ENCODE data around the gene CLCNKA. TPM values are rescaled to one million over a fixed set of nuclear protein-coding genes. Genes with fewer than 3 reads are reported as not detected.

The CLCNKA gene
- total RNA-seq, 1 donor from 2014 or later = 1.6 TPM

- TF ChIP-seq, protein P1, sequence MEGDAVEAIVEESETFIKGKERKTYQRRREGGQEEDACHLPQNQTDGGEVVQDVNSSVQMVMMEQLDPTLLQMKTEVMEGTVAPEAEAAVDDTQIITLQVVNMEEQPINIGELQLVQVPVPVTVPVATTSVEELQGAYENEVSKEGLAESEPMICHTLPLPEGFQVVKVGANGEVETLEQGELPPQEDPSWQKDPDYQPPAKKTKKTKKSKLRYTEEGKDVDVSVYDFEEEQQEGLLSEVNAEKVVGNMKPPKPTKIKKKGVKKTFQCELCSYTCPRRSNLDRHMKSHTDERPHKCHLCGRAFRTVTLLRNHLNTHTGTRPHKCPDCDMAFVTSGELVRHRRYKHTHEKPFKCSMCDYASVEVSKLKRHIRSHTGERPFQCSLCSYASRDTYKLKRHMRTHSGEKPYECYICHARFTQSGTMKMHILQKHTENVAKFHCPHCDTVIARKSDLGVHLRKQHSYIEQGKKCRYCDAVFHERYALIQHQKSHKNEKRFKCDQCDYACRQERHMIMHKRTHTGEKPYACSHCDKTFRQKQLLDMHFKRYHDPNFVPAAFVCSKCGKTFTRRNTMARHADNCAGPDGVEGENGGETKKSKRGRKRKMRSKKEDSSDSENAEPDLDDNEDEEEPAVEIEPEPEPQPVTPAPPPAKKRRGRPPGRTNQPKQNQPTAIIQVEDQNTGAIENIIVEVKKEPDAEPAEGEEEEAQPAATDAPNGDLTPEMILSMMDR (conservative IDR thresholded peaks at IDR 0.05) = no peak
- Mint-ChIP-seq H3K4me1 (ENCODE audit: unreplicated experiment) (peaks cover 15% of the 10 kb centered on the region), H3K27me3 (peaks cover 13% of the 10 kb centered on the region), H3K27ac (no peak overlapping the region), H3K36me3 (no peaks in the 10 kb centered on the region), H3K4me3 (no peak overlapping the region), H3K9me3 (no peaks in the 10 kb centered on the region)
- DNase-seq (ENCODE audit: extremely low spot score, unreplicated experiment) = no peak
Measured at GRCh38 chr1:16070640-16071355, 49.0 kb downstream of the CLCNKA start.

GRCh38 chr1:16071614-16072013 lies 49.8 kb downstream of the CLCNKA start:
- Mint-ChIP-seq H3K27ac (no peak overlapping the region), H3K9me3 (no peaks in the 10 kb centered on the region), H3K36me3 (no peaks in the 10 kb centered on the region), H3K27me3 (peaks cover 13% of the 10 kb centered on the region), H3K4me1 (ENCODE audit: unreplicated experiment) (peaks cover 15% of the 10 kb centered on the region), H3K4me3 (peak overlapping the region; percentile 58)
- no peak for DNase-seq (ENCODE audit: extremely low spot score, unreplicated experiment)
- TF ChIP-seq, protein P1 (conservative IDR thresholded peaks at IDR 0.05) = no peak

DNA sequence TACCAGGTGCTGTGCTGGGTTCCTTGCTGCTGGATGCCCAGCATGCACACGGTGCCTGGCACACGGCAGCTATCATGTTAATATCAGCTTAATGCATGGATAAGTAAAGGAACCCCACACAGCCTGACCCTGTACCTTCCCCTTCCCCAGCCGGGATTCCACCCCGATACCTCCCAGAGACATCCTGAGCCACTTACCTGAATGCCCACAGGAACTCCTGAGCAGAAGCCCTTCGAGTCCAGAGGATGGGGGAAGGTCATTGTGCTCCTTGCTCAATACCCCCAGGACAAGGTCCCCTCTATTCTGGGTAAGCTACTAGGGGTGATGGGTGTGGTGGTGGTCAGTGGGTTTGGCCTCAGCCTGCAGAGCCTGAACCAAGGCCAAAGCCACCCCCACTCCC lies 50.3 kb downstream of the CLCNKA start:
- H3K4me3 Mint-ChIP-seq = peak overlapping the region; percentile 58
- DNase-seq (ENCODE audit: extremely low spot score, unreplicated experiment) = no peak
- no peak overlapping the region for H3K27ac Mint-ChIP-seq
- peaks cover 18% of the 10 kb centered on the region for H3K4me1 Mint-ChIP-seq (ENCODE audit: unreplicated experiment)
- peaks cover 13% of the 10 kb centered on the region for H3K27me3 Mint-ChIP-seq
- TF ChIP-seq, protein P1 (conservative IDR thresholded peaks at IDR 0.05) = no peak
- no peaks in the 10 kb centered on the region for H3K9me3 Mint-ChIP-seq
- H3K36me3 Mint-ChIP-seq = no peaks in the 10 kb centered on the region

DNA sequence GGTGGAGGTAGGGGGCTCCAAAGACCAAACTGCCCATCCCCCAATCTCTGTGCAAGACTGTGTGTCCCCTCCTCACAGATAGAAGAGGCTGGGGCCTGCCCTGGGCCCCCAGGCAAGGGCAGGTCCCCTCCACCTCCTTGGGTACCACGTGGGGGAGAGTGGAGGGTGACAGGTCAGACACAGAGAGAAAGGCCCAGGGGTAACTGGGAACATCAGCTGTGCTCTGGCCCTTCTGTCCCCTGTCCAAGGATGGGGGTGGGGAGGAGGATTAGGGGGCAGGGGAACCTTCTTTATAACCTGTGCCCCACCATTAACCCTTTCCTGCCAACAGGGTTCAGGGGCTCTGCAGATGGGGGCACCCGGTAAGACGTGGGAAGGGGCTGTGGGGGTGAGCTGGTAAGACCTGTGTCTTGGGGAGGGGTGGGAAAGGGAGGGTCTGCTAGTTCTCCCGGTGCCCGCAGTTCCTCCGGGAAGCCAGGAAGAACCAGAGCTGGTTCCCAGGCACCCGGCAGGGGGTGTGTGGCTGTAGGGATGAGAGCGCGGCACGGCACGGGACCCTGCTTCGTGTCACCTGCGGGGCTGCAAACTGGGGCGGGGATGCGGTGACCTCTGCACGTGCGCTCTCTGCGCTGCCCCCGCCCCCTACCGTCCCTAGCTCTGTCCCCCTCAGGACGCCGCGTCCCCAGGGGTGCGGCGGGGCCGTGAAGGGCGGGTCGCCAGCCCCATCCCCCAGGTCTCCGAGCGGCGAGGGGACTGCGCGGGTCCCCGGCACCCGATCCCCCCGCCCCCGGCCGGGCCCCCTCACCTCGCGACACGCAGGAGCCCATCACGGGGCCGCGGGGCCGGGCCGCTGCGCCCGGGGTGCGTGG lies 51.0 kb downstream of the CLCNKA start:
- Mint-ChIP-seq H3K27me3 (peaks cover 13% of the 10 kb centered on the region), H3K36me3 (no peaks in the 10 kb centered on the region), H3K4me3 (peak overlapping the region; percentile 55), H3K9me3 (no peaks in the 10 kb centered on the region), H3K4me1 (ENCODE audit: unreplicated experiment) (peaks cover 20% of the 10 kb centered on the region), H3K27ac (no peak overlapping the region)
- DNase-seq (ENCODE audit: extremely low spot score, unreplicated experiment) = no peak
- TF ChIP-seq, protein P1 (conservative IDR thresholded peaks at IDR 0.05) = no peak

- TF ChIP-seq, protein P1 (conservative IDR thresholded peaks at IDR 0.05) = peak; percentile 63
- Mint-ChIP-seq H3K36me3 (no peaks in the 10 kb centered on the region), H3K27ac (peak within 1 kb of the TSS; percentile 33), H3K9me3 (no peaks in the 10 kb centered on the region), H3K27me3 (peaks cover 13% of the 10 kb centered on the region), H3K4me3 (peak within 1 kb of the TSS; percentile 87), H3K4me1 (ENCODE audit: unreplicated experiment) (peaks cover 20% of the 10 kb centered on the region)
- DNase-seq (ENCODE audit: extremely low spot score, unreplicated experiment) = no peak
Measured at GRCh38 chr1:16073490-16074119, 51.8 kb downstream of the CLCNKA start, which contains the start of gene FAM131C. Gene FAM131C (minus strand): TSS chr1:16073651. CDS start chr1:16073442, 209 bp downstream.
